ENCODE measurements around the gene AUTS2.

DNA sequence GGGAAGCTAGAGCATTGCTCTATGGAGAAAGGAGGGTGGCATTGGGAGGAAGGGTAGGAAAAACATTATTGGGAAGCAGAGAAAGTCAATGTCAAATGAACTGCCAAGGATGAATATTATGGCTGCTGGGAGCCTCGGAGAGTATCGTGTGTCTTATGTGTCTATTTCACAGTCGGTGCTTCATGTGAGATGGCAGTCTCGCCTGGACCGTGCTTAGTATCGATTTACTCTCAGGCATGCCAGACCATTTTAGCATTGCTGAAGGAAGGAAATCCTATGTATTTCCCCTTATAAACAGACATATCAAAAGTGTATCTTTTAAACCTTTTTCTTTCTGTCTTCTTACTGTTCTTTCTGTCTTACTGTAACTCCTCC lies 612.6 kb downstream of the AUTS2 start:
- TF ChIP-seq EP300 (IDR thresholded peaks at IDR 0.05; ENCODE audit: low read depth) (no peak), POLR2A (IDR thresholded peaks at IDR 0.05) (no peak)
- TF ChIP-seq, protein P1, sequence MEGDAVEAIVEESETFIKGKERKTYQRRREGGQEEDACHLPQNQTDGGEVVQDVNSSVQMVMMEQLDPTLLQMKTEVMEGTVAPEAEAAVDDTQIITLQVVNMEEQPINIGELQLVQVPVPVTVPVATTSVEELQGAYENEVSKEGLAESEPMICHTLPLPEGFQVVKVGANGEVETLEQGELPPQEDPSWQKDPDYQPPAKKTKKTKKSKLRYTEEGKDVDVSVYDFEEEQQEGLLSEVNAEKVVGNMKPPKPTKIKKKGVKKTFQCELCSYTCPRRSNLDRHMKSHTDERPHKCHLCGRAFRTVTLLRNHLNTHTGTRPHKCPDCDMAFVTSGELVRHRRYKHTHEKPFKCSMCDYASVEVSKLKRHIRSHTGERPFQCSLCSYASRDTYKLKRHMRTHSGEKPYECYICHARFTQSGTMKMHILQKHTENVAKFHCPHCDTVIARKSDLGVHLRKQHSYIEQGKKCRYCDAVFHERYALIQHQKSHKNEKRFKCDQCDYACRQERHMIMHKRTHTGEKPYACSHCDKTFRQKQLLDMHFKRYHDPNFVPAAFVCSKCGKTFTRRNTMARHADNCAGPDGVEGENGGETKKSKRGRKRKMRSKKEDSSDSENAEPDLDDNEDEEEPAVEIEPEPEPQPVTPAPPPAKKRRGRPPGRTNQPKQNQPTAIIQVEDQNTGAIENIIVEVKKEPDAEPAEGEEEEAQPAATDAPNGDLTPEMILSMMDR (IDR thresholded peaks at IDR 0.05) = no peak
